ENCODE results near the gene UNC45A.
A peak's percentile ranks its signal among the peaks of the same experiment; 100 is the strongest.

Gene UNC45A

DNA sequence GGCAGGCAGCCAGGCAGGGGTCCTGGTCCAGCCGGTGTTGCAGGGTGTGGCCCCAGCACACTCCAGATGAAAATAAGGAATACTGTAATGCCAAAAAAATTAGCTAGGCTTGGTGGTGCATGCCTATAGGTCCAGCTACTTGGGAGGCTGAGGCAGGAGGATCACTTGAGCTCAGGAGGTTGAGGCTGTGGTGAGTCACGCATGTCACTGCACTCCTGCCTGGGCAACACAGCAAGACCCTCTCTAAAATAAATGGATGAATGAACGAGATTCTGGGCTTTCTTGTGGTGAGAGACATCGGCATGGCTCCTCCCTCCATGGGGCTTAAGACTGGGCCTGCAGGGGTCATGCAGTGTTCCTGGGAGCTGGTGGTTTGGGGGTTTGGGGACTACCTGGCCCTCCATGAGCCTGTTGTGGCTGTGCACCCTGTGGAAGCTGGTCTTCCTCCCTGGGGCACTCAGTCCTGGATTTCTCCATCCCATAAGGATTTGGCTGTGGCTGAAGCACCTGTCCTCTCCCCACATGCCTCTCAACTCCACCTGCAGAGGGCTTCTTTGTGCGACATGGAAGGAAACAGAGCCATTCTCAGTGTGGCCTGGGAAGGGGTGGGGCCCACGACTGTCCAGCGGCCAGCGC is 12.0 kb downstream of the UNC45A start:
- no peak for DNase-seq

DNA sequence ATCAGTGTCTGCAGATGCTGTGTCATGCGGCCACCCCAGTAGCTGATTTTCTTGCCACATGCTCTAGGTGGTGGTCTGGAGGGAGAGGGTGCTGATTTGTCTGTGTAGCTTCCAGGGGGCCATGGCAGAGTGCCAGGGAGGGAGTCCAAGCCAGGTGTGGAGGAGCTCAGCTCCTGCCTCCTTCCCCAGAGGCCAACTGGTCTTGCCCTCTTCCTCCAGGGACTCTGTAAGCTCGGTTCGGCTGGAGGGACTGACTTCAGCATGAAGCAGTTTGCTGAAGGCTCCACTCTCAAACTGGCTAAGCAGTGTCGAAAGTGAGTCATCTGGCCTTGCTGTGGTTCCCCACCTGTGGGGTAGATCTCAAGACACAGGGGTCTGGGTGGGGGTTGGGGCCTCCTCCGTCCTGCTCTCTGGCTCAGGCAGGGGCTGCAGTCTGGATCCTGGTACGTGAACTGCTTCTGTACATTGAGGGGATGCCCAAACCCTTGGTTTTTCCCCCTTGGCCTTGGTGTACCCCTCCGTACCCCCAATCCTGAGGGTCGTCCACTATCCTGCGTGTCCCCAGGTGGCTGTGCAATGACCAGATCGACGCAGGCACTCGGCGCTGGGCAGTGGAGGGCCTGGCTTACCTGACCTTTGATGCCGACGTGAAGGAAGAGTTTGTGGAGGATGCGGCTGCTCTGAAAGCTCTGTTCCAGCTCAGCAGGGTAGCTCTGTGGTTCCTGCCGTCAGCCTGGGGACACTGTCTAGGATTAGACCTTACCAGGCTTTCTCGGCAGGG is 12.7 kb downstream of the UNC45A start:
- DNase-seq = no peak

DNA sequence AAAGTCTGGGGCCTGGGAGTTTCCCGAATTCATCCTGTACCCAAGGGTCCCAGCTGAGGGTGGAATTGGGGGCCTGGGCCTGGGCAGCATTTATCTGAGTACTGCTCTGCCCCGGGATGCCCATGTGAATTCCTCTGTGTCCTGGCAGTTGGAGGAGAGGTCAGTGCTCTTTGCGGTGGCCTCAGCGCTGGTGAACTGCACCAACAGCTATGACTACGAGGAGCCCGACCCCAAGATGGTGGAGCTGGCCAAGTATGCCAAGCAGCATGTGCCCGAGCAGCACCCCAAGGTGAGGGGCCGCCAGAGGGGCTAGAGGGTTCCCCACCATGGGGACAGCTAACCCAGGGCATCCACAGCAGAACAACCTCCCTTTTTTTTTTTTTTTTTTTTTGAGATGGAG is 13.4 kb downstream of the UNC45A start:
- DNase-seq = no peak

DNA sequence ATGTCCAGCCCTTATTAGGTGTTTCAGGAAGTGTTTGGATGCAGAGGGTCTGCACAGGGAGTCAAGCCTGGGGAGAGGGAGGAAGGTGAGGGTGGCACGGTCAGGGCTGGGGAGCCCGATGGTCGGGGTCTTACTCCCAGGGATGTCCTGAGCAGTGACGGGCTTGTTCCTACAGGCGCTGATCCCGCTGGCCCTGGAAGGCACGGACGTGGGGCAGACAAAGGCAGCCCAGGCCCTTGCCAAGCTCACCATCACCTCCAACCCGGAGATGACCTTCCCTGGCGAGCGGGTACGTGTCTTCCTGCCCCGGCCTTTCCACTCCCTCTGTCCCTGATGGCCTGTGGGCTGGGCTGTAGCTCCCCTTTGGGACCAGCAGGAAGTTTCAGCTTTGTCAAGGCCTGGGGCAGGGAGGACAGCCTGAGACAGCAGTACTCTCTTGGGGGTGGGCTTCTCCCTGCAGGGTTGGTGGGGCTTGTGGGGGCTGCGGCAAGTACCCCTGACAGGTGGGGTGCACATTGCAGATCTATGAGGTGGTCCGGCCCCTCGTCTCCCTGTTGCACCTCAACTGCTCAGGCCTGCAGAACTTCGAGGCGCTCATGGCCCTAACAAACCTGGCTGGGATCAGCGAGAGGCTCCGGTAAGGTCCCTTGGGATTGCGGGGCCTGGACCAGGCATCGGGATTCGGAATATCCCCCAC is 15.0 kb downstream of the UNC45A start:
- DNase-seq = no peak

DNA sequence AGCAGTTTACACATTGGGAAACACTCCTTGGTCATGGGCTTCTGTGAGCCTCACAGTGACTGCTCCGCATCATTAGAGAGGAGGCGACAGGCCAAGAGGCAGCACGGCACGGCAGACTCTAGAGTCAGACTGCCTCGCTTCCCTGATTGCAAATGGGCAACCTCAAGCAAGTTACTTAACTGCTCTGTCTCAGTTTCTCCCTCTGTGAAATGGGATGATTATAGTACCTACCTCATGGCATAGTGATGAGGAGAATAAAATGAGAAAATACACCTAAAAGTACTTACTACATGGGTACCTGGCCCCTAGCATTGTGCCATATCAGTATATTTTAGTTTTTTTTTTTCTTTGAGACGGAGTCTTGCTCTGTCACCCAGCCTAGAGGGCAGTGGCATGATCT is 15.6 kb downstream of the UNC45A start:
- DNase-seq = no peak

DNA sequence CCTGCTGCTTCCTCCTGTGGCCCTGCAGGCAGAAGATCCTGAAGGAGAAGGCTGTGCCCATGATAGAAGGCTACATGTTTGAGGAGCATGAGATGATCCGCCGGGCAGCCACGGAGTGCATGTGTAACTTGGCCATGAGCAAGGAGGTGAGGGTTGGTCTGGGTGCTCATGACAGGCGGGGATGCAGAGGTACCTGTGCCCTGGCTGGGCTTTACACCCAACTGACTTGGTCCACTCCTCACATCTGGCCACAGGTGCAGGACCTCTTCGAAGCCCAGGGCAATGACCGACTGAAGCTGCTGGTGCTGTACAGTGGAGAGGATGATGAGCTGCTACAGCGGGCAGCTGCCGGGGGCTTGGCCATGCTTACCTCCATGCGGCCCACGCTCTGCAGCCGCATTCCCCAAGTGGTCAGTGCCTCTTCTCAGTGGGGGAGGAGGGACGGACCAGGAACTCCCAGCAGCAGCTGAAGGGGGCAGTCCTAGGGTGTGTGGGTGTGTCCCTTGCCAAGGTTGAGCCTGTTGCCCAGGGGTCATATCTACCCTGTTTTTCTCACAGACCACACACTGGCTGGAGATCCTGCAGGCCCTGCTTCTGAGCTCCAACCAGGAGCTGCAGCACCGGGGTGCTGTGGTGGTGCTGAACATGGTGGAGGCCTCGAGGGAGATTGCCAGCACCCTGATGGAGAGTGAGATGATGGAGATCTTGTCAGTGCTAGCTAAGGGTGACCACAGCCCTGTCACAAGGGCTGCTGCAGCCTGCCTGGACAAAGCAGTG is 18.0 kb downstream of the UNC45A start:
- DNase-seq = no peak

DNA sequence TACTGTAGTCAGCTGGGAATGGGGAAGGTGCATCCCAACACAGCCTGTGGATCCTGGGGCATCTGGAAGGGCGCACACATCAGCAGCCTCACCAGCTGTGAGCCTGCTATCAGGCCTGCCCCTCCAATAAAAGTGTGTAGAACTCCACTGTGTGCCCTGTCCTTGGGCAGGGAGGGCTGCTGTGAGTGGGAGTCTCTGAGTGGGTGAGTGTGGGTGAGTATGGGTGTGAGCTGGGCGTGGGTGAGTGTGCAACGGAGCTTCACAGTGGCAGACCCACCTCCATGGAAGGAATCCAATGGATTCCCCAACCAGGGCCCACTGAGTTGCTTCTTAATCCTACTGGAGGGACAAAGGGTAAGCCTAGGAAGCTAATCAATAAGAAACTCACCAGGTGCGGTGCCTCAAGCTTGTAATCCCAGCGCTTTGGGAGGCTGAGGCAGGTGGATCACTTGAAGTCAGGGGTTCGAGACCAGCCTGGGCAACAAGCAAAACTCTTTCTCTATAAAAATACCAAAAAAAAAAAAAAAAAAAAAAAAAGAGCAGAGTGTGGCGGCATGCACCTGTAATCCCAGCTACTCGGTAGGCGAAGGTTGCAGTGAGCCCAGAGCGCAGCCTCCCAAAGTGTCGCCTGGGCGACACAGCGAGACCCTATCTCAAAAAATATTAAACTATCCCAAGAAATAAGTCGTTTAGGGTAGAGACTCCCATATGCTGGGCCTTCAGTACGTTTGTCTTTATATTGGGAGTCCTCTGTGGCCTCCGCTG is 19.0 kb downstream of the UNC45A start:
- no peak for DNase-seq

DNA sequence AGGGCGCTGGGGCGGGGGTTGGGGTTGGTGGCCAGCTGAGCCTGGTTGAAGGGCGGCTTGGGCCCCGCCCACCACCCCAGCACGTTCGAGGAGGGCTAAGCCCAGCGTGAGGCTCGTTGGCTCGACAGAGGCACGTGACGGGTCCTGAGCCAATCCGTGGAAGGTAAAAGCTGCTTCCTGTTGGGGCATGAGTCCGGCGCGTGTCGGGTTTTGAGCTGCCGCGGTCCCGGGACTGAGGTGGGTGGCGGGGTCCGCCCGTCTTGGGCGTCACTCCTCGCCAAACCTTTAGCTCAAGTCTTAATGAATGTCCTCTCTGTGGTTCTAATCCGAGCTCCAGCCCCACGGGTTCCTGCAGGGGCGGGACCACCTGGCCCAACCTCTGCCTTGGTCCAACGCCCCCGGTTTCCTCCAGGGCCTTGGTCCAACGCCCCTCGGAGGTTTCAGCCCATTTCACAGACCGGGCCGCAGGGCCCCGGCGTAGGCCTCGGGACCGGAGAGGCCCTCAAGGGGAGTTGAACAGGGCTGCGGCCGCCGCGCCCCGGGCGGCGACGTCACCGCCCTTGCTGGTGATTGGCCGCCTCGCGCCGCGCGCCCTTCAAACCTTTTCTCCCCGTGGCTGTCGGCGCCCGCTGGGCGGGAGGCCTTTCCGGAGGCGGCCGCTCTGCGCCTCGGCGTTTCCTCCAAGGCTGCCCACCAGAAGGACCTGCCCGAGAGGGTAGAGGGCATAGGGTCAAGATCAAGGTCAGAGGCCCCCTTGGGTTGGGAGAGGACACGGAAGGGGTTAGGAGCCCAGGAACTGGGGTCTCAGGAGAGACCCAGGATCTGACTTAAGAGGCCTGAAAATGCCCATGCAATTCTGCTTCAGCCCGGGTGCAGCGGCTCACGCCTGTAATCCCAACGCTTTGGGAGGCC is 19.9 kb downstream of the UNC45A start, which contains the start of gene RCCD1:
Gene RCCD1 (plus strand): TSS at position 173 of the 912 bp plus-strand sequence. CDS start 1,851 bp downstream, outside the sequence.
- peak; percentile 82 to 85 for DNase-seq

DNA sequence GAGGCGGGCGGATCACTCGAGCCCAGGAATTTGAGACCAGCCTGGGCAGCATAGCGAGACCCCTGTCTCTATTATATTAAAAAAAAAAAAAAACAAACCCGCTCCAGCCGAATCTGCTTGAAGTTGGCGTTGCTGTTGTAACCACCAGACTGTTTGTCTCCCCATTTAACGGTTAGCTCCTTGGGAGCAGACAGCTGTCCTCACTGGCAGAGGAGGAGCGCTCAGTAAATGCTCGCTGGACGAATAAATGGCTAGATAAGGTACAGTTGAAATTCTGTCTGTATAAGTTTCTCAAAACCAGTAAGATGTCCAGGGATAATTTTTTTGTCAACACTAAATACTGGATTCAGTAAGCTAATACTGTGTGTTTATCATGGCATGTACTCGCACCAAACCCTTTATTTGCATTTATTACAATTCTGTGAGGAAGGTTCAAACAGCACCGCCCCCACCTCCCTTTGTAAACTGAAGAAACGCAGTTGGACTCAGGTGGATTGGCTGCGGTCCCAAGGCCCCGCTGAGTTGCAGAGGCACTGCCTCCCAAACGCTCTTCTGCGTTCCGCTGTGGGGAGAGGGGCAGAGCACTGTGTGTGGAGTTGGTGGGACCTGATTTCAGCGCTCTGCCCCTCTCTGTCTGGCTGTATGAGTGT is 20.7 kb downstream of the UNC45A start:
- no peak for DNase-seq

DNA sequence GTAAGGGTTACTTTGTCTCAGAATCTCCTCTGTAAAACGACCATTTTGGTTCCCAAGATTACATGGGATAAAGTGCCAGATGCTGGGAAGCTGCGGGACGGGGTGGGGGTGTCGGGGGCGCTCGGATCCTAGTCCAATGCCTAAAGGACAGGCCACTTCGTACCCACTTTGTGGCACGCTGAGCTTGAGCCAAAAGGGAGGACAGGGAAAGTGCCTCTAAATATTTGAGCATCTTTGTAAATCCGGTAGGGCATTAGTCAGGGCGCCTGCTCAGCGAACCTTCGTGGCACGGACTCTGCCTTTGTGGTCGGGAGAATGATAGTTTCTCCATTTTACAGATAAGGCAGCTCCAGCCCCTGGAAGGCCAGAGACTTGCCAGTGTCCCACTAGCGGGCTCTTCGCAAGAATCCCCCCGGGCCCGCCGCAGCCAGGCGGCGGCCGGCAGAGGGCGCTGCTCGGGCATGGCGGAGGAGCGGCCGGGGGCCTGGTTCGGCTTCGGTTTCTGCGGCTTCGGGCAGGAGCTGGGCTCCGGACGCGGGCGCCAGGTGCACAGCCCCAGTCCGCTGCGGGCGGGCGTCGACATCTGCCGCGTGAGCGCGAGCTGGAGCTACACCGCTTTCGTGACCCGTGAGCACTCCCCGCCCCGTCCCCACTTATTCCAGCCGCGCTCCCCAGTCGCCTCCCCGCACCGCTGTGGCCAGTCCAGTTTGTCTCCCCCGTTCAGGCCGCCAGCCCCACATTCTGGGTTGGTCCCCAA is 21.4 kb downstream of the UNC45A start:
- peak; percentile 44 to 60 for DNase-seq

DNA sequence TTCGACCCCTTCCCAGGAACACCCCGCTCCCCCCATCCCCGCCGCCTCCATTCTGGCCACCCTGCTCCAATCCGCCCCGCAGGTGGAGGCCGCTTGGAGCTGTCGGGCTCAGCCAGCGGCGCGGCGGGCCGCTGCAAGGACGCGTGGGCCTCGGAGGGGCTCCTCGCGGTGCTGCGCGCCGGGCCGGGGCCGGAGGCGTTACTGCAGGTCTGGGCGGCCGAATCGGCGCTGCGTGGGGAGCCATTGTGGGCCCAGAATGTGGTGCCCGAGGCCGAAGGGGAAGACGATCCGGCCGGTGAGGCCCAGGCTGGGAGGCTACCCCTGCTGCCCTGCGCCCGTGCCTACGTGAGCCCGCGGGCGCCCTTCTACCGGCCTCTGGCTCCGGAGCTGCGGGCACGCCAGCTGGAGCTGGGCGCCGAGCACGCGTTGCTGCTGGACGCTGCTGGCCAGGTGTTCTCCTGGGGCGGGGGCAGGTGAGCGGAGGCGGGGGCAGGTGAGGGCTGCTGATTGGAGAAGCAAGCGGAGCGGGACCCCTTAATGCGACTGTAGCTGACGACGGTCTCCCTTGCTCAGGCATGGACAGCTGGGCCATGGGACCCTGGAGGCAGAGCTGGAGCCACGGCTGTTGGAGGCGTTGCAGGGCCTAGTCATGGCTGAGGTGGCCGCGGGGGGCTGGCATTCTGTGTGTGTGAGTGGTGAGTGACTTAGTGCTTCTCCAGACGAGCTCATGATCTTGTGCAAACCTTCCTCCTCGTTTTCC is 22.1 kb downstream of the UNC45A start:
- DNase-seq = no peak

DNA sequence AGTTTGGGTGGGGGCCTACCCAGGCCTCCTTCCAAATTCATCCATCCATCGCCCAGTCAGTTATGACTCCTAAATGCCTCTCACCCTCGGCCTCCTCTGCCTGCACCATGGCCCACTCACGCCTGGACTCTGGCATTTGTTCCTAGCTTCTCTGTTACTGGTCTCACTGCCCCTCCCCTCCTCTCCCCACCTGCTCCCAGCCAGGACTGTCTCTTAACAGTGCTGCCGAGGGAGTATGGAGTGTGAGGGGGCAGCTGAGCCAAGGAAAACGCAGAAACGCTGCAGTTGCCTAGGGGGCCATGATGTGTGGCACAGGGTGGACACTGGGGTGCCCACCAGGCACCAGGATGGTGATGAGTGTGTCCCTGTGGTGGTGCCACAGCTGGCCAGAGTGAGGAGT is 22.7 kb downstream of the UNC45A start:
- no peak for DNase-seq

DNA sequence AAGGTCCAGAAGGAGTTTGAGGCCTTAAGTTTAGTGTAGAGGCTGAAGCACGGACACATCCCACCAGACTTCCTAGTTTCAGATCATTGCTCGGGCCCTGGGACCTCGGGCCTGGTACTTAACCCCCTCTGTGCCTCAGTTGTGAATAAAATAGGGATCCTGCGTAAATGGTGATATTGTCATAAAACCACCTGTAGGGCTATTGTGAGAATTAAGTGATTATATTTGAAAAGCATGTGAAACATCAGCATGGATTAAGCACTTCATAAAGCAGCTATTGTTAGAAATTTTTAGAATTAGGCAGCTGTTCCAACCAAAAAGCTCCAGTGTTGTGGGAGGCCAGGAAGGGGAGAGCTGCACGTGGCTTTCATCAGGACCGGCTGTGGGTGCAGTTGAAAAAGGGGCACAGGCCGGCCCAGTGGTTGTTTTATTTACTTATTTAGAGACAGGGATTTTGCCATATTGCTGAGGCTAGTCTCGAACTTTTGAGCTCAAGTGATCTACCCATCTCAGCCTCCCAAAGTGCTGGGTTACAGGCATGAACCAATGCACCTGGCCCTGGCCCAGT is 24.0 kb downstream of the UNC45A start:
- no peak for DNase-seq

DNA sequence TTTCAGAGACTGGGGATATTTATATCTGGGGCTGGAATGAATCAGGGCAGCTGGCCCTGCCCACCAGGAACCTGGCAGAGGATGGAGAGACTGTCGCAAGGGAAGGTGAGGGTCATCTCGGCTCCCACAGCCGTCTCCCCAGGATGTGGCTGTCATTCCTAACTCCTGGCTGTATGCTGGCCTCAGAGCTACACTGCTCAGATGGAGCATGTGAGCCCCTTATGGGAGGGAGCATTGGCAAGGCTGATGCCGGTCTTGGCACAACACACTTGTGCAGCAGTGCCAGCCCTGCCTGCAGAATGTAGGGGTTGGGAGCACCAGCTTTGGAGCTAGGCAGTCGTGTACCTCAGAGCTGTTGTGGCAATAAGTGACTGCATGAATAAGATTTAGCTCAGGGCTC is 24.8 kb downstream of the UNC45A start:
- DNase-seq = no peak

DNA sequence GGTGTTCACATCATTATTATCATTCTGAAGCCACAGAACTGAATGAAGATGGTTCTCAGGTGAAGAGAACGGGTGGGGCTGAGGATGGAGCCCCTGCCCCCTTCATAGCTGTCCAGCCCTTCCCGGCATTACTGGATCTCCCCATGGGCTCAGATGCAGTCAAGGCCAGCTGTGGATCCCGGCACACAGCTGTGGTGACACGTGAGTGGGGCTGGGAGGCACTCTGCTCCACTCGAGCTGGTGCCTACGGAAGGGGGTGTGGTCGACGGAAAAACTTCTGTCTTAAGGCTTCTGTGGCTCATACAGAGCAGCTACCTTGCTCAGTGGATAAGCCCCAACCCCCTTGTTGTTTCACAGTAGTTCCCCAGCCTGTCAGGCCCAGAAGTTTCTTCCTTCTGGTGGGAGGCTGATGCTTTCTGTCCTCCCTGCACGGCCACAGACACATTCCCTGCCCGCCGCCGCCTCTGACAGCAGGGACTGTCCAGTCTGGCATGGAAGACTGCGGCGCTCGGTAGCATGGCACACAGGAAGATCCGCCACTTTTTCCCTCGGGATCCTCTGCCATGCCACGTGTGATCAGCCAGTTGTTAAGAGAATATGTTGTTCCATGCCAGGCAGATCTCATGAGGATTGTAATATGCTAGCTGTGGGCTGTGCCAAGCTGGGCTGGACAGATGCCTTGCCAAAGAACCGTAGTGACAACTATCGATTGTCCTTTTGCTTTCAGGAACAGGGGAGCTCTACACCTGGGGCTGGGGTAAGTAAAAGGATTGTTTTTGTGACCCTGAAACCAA is 25.4 kb downstream of the UNC45A start:
- DNase-seq = no peak

DNA sequence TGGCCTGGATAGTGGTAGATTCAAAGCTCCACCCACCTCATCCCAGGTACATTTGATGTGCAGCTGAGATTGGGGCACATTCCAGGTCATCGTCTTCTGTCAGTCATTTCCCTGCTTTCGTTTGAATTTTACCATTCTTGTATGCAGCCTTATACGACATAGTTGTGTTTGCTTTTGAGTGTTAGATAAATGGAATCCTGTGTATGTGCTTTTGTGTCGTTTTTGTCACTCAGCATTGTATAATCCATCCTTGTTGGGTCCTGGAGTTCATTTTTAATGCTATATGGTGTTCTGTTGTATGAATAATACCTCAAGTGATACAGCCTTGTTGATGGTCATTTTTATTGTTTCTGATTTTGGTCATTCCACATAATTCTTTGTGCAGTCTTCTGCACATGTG is 26.9 kb downstream of the UNC45A start:
- DNase-seq = no peak

DNA sequence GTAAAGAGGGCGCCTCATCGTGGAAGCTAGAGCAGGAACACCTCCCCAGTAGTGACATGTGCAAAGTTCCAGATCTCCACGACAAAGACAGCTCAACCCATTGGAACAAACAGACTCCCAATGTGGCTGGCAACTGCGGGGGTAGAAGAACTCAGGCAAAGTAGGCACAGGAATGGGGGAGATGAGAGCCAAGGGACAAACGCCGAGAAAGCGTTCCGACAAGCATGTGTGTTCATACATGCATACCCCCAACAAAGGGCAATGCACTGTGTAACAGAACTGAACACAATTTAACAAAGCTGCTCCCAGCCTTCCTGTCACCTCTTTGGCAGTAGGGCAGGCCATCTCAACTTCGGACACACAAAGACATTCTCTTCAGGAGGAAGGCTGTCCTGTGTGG is 31.2 kb downstream of the UNC45A start:
- DNase-seq = no peak

DNA sequence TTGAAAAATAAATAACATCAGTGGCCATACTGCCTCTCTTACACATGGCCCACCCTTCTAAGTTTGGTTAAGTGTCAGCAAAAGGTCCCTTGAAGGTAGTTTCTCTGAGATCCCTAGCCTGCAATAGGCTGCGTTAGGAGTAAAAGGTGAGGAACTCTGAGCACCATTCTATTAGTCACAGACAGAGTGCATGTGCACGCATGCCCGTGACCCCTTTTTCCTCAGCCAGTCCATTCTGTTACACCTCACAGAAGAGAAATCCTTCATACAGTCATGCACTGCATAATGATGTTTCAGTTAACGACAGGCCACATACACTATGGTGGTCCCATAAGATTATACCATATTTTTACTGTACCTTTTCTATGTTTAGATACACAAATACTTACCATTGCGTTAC is 32.1 kb downstream of the UNC45A start:
- no peak for DNase-seq

All from activated CD4-positive, alpha-beta T cell treated with anti-CD3 and anti-CD28 coated beads for 4 hours (primary cell).